C4-2B (cell line): Measurements from ENCODE around the gene PDGFRA.

ENCODE experiments used
- CTCF ChIP-seq: fragments of 450-650 bp; conservative IDR thresholded peaks from 2 replicates; pipeline ENCODE4 v1.5.1; 2017; ENCODE audit warnings: mild to moderate bottlenecking
- ZFX ChIP-seq: fragments of 450-650 bp; IDR thresholded peaks from 2 replicates; pipeline ENCODE4 v1.6.1; 2017

- TF ChIP-seq CTCF (no peak), ZFX (no peak)
These were observed 25.8 kb downstream of the PDGFRA start for GRCh38 chr4:54254915-54255246.
